HG03571 (cell line): ENCODE measurements around the gene PTRH1.

Source experiments
- ATAC-seq: cut with Tn5 transposase; IDR thresholded peaks from one replicate; pipeline ENCODE4 v1.9.1; 2021; ENCODE audit not compliant: unreplicated experiment

PTRH1 gene

GRCh38 chr9:127742435-127743088 lies 27.1 kb upstream of the PTRH1 start:
- no peak for ATAC-seq

GRCh38 chr9:127741831-127742434 lies 26.5 kb upstream of the PTRH1 start:
- ATAC-seq: no peak

GRCh38 chr9:127739614-127740330 lies 24.3 kb upstream of the PTRH1 start:
- no peak for ATAC-seq

GRCh38 chr9:127738666-127739065 lies 23.2 kb upstream of the PTRH1 start:
- no peak for ATAC-seq

GRCh38 chr9:127735530-127736185 lies 20.2 kb upstream of the PTRH1 start:
- ATAC-seq: no peak

GRCh38 chr9:127734747-127735529 lies 19.5 kb upstream of the PTRH1 start, which contains the start of gene TOR2A:
TOR2A (minus strand) TSS chr9:127735294; CDS start chr9:127735270, 24 bp downstream.
- peak; percentile 81 for ATAC-seq

GRCh38 chr9:127734247-127734746 lies 18.8 kb upstream of the PTRH1 start:
- ATAC-seq: no peak

- no peak for ATAC-seq
Measured at GRCh38 chr9:127733614-127734013, 18.2 kb upstream of the PTRH1 start.

- no peak for ATAC-seq
Measured at GRCh38 chr9:127732444-127732843, 17.0 kb upstream of the PTRH1 start.

- no peak for ATAC-seq
Measured at GRCh38 chr9:127731938-127732337, 16.5 kb upstream of the PTRH1 start.

GRCh38 chr9:127730799-127731410 lies 15.4 kb upstream of the PTRH1 start:
- no peak for ATAC-seq

GRCh38 chr9:127730262-127730661 lies 14.8 kb upstream of the PTRH1 start:
- no peak for ATAC-seq

GRCh38 chr9:127729522-127730256 lies 14.2 kb upstream of the PTRH1 start:
- ATAC-seq: no peak

- ATAC-seq: no peak
Measured at GRCh38 chr9:127728808-127729207, 13.3 kb upstream of the PTRH1 start.

- no peak for ATAC-seq
Measured at GRCh38 chr9:127726871-127727270, 11.4 kb upstream of the PTRH1 start.

GRCh38 chr9:127724012-127724411 lies 8.5 kb upstream of the PTRH1 start:
- no peak for ATAC-seq

- ATAC-seq: no peak
Measured at GRCh38 chr9:127723444-127723843, 8.0 kb upstream of the PTRH1 start.

- no peak for ATAC-seq
Measured at GRCh38 chr9:127723013-127723412, 7.5 kb upstream of the PTRH1 start.

GRCh38 chr9:127722055-127722745 lies 6.7 kb upstream of the PTRH1 start:
- no peak for ATAC-seq
